Measurements from ENCODE around the gene SP140.
"Not testable (repeated sequence)": the region's sequence is repeated elsewhere in the genome, so short reads cannot be mapped to it uniquely, and the experiment has no call there.

Gene SP140

GRCh38 chr2:230296917-230297316 lies 71.4 kb downstream of the SP140 start:
- DNase-seq = no peak

GRCh38 chr2:230299618-230300017 lies 74.1 kb downstream of the SP140 start:
- no peak for DNase-seq

GRCh38 chr2:230305416-230306275 lies 80.1 kb downstream of the SP140 start:
- no peak for DNase-seq

GRCh38 chr2:230306474-230306873 lies 80.9 kb downstream of the SP140 start:
- DNase-seq = no peak

GRCh38 chr2:230307485-230307884 lies 81.9 kb downstream of the SP140 start:
- no peak for DNase-seq

GRCh38 chr2:230308402-230309000 lies 83.0 kb downstream of the SP140 start:
- DNase-seq = no peak

- not testable (repeated sequence) for DNase-seq
These were observed 85.3 kb downstream of the SP140 start for GRCh38 chr2:230310792-230311191.

- not testable (repeated sequence) for DNase-seq
These were observed 86.1 kb downstream of the SP140 start for GRCh38 chr2:230311634-230312033.

- no peak for DNase-seq
These were observed 87.1 kb downstream of the SP140 start for GRCh38 chr2:230312638-230313037.

GRCh38 chr2:230317366-230317765 lies 91.8 kb downstream of the SP140 start:
- no peak for DNase-seq

GRCh38 chr2:230318190-230319121 lies 92.9 kb downstream of the SP140 start:
- DNase-seq = no peak

GRCh38 chr2:230319211-230319862 lies 93.8 kb downstream of the SP140 start:
- peak; percentile 71 for DNase-seq

GRCh38 chr2:230321031-230321430 lies 95.5 kb downstream of the SP140 start:
- DNase-seq = no peak

GRCh38 chr2:230322561-230323384 lies 97.2 kb downstream of the SP140 start:
- DNase-seq = no peak

GRCh38 chr2:230323385-230324106 lies 98.0 kb downstream of the SP140 start:
- DNase-seq = no peak

GRCh38 chr2:230324503-230324902 lies 99.0 kb downstream of the SP140 start:
- DNase-seq = no peak

GRCh38 chr2:230325316-230326243 lies 100.0 kb downstream of the SP140 start:
- DNase-seq = no peak

- DNase-seq = peak; percentile 80
These were observed 101.2 kb downstream of the SP140 start, which contains the start of gene SP140L for GRCh38 chr2:230326453-230327417. TSS of gene SP140L (plus strand) at chr2:230327193. CDS start at chr2:230327270, 77 bp downstream.
